NOMO-1 treated with DMSO at 0.1 percent for 48 hours (cell line): ENCODE data around the gene TSPAN10.
"Not testable (repeated sequence)": the region's sequence is repeated elsewhere in the genome, so short reads cannot be mapped to it uniquely, and the experiment has no call there.

Experiments used
- DNase-seq: peaks from one replicate; lab custom pipeline; 2025; ENCODE audit not compliant: unreplicated experiment; lab: John Stamatoyannopoulos, UW

TSPAN10 gene

GRCh38 chr17:81636505-81637288 is at the start of gene TSPAN10, which contains the start of gene NPLOC4:
Gene TSPAN10, plus strand, starts transcription at chr17:81637196. Its CDS starts 5,217 bp downstream, at chr17:81642413.
Gene NPLOC4, minus strand, starts transcription at chr17:81637112. Its CDS starts 182 bp downstream, at chr17:81636930.
- DNase-seq, result peak; percentile 57

DNA sequence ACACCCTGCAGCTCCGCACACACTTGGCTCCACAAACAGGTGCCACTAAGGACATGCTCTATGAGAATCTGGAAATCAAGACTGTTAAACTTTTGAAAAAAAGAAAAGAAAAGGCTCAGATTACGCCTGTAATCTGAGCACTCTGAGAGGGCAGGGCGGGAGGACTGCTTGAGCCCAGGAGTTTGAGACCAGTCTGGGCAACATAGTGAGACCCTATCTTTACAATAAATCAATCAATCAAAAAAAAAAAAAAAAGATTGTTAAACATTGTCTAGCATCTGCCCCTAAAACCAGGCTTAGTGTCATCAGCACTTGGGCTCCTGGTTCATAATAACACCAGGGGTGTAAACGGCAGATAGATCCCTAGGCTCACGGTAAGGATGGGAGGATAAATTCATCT is 47.4 kb upstream of the TSPAN10 start:
- DNase-seq, result no peak

- DNase-seq, result no peak
Observed at GRCh38 chr17:81590121-81590520, 46.9 kb upstream of the TSPAN10 start.

GRCh38 chr17:81591971-81592370 is 45.0 kb upstream of the TSPAN10 start:
- no peak for DNase-seq

- DNase-seq, result no peak
Observed at GRCh38 chr17:81593105-81593871, 43.7 kb upstream of the TSPAN10 start.

DNA sequence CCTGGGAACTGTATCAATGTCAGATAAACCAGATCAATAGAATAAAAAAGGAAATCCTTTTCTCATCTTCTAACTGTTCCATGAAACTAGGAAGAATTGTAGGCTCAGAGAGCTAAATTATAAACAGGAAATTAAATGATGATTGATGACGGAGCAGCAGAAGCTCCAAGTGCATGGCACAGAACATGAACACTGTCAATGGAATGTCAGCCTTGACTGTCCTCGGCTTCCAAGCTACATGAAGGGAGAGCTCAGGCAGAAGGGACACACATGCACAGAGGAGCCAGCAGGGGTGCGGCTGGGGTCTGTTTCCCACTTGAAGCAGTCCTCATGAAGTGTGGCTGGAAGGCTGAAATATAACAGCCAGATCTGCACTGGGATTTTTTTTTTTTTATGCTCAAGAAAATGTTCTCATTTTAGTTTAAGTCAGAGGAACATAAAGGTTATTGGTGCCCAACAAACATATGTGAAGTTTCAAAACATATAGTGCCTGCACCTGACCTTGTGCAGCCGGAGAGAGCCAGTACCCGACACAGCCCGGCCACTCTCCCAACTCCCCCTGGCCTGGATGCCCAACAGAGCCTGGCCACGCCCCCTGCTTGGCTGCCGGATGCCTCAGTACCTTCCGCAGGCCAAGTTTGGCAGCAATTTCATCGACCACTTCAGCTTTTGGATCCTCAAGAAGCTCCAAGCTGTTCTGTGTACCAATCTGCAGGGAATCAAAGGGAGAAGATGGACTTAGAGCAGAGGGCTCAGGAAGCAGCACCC is 37.1 kb upstream of the TSPAN10 start:
- DNase-seq, result no peak

- DNase-seq, result peak; percentile 77
Observed at GRCh38 chr17:81601525-81602120, 35.4 kb upstream of the TSPAN10 start.

DNA sequence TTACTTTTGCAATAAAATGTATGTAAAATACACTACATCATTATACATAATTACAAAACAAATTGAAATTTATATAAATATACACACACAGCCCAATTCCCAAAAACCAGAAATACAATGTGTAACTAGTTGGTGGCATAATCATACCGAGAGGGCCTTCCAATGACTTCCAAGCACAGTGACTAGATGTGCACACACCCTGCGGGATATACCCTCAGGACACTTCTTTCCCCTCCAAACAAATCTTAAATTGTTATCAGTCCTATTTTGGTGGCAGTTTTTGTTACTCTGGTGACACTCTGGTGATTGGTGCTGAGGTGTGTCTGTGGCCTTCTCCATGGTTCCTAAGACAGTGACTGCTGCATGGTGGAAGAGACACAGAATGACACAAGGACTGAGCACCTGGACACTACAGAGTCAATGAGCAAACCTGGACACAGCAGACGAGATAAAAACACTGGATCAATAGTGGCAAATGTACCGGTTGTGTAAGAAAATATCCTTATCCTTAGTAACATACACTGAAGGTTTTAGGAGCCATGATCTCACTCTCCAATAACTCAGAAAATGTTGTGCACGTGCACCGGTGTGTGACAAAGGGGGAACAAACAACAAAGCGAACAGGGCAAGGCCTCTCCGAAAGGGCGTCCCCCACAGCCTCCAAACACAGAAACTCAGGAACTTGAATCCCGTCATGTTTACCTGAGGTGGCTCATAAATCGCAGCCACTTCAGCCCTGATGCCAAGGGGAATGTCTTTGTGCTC is 33.0 kb upstream of the TSPAN10 start:
- no peak for DNase-seq

DNA sequence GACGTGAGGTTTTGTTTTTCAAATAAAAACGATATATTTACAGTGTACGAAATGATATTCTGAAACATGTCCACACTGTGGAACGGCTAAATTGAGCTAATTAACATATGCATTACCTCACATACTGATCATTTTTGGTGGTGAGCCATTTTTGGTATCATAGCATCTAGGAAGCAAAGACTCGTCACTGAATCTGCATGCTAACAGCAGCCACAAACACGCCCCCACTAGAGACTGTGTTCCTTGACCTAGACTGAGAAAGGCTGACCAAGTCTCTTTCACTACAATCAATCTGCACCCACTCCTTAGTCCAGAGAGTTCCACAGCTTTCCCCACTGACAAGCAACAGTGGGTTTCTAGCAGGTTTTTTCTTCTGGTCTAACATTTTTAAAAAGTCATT is 29.6 kb upstream of the TSPAN10 start:
- no peak for DNase-seq

- DNase-seq, result no peak
Observed at GRCh38 chr17:81608082-81608481, 28.9 kb upstream of the TSPAN10 start.

- no peak for DNase-seq
Observed at GRCh38 chr17:81608605-81609004, 28.4 kb upstream of the TSPAN10 start.

DNA sequence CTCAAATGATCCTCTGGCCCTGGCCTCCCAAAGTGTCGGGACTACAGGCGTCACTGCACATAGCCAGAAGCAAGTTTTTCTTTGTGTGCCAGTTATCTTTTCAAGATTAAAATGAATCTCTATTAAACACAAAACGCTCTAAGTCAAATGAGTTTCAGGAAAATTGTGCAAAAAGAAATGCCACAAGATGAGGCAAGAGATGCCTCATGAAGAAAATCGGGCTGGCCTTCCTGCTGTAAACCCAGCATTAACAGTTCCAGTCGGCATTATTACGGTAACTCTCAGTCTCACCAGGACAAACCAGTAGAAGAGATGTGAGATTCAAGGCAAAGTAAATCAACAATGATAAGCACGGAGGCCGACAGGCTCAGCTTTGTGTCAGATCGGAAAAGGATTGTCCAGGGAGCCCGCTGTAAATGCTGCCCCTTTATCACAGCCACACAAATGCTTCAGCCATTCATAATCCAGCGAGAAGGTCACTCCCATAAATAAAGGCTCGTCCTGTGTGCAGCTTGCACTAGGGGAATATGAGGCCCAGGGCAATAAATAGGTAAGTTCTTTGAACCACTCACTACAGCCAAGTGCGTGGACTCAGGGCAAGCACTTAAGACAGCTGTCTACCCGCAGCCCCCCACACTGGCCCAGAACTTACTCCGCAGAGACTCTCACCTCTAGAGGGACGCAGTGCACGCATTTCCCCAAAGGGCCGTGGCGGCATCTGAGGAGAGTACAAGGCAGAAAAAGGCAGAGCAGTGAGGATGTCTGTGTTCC is 27.3 kb upstream of the TSPAN10 start:
- no peak for DNase-seq

- DNase-seq, result no peak
Observed at GRCh38 chr17:81612172-81612970, 24.6 kb upstream of the TSPAN10 start.

DNA sequence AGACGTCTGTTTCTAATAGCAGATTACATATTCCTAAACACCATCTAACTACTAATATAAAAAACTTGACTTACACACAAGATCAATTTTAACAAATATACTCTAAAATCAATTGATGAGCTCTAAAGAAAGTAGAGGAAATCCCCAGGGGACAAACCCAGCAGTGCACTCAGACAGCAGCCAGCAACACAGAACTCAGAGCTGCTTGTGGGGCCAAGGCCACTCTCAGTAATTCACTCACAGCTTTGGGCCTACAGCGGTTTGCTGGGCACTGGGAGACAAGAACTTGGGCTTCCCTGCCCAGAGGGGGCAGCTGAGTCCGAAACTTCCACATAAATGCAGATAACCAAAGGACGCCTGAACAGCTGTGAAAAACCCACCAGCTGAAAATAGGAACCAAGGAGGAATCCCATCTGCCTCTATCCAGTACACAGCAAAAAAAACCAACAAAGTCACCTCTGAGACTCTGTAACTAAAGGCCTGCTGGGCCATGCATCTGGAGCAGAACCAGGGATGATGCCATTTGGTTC is 21.5 kb upstream of the TSPAN10 start:
- no peak for DNase-seq

- no peak for DNase-seq
Observed at GRCh38 chr17:81616877-81617276, 20.1 kb upstream of the TSPAN10 start.

GRCh38 chr17:81618307-81618706 is 18.7 kb upstream of the TSPAN10 start:
- DNase-seq, result not testable (repeated sequence)

DNA sequence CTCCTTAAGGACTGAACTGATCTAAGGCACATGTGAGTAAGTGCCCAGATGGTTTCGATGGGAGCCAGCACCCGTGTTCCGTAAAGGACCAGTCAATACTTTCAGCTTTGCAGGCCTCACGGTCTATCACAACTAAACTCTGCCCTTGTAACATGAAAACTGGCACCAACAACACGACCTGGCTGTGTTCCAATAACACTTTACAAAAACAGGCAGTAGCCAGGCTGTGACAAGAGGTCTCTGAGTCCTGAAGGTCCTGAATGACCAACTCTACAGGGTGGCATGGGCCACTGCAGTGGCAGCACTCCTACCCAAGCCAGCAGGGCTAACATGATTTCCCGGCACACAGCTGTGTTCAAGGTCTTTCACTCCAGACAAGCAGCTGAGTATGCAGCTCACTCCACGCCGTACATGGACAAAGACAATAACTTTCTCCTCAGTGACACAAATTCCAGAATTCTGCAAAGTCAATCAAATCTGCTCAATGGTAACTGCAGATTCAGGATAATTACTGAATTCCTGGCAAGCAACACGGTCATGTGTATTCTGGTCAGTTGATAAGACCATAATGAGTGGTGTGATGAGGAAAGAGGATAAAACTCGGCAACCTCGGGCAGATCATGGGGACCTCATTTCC is 15.4 kb upstream of the TSPAN10 start:
- no peak for DNase-seq

GRCh38 chr17:81630274-81630673 is 6.7 kb upstream of the TSPAN10 start:
- no peak for DNase-seq
